ENCODE measurements around the gene SH3GL3.
A peak's percentile ranks its signal among the peaks of the same experiment; 100 is the strongest.

The SH3GL3 gene

DNA sequence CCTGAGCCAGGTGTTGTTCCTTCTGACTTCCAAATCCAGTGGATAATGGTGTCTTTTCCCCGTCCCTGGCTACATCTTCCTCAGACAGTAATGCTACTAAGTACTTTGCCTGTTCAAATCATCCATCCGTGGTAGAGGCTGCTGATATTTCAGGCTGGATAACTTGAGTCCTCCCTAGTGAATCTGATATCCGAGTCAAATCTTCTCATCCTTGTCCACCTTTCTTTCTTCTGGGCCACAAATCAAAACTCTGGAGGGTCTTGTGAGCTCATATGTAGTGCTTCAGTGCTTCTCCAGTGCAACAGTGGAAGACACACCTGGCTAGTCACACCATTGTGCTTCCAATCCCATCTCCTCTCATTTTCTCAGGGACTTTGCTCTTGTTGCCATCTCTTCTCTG is 11.2 kb downstream of the SH3GL3 start:
- peak; percentile 15 for DNase-seq

DNA sequence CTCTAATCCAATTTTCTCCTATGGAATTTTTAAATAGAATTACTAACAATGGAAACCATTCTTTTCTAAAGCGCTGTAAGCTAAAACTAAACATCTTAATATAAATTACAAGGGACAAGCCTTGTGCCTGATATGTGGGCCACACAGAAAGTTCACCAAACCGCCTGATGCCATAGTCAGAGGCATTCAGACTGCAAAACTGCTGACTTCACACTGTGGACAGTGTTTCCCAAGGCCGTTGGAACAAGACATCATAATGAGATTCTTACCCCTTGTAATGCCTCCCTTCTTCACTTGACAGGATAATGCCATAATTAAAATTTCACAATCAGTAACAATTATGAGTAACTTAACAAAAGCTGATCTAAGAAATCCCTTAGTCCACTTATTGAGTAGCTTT is 14.9 kb downstream of the SH3GL3 start:
- DNase-seq = no peak

- no peak for DNase-seq
Measured at GRCh38 chr15:83462953-83463433, 15.9 kb downstream of the SH3GL3 start.

GRCh38 chr15:83470887-83471286 is 23.7 kb downstream of the SH3GL3 start:
- DNase-seq = no peak

DNA sequence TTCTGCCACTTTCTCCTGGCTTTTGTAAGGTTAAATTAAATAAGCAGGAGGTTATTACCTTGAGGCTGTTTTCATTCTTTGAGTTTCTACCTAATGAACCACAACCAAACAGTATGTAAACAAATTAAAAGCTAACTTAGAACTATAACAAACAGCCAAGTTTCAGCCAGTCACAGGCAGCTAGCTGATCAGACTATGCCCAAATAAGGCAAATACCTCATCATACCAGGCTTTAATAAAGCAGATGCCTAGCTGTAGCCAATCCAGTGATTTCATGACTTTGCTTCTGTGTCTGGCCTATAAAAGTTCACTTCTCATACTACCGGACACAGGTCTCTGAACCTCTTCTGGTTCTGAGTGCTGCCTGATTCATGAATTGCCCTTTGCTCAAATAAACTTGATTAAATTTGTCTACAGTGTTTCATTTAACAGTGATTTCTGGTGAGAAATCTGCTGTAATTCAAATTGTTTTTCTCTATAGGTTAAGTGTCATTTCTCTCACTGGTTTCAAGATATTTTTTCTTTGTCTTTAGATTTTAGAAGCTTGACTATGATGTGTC is 24.2 kb downstream of the SH3GL3 start:
- DNase-seq = no peak

GRCh38 chr15:83472151-83472550 is 25.0 kb downstream of the SH3GL3 start:
- DNase-seq = no peak

- no peak for DNase-seq
Measured at GRCh38 chr15:83472797-83473196, 25.7 kb downstream of the SH3GL3 start.

DNA sequence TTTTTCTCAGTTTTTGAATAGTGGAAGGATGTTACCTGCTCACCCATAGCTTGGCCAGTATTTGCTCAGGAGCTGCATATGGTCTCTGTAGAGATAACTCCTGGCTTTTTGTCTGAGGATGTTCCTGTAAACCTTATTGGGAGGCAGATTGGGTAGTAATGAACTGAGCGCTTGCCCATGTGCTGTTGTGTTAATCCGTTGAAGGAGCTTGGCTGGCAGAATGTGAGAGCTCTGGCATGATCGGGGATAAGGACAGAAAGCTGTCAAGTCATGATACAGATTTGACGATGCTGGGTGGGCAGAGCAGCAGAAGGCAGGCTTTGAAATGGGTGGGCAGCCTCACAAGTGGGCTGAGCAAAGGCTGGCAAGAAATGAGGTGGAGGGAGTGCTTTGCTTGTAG is 27.4 kb downstream of the SH3GL3 start:
- no peak for DNase-seq

DNA sequence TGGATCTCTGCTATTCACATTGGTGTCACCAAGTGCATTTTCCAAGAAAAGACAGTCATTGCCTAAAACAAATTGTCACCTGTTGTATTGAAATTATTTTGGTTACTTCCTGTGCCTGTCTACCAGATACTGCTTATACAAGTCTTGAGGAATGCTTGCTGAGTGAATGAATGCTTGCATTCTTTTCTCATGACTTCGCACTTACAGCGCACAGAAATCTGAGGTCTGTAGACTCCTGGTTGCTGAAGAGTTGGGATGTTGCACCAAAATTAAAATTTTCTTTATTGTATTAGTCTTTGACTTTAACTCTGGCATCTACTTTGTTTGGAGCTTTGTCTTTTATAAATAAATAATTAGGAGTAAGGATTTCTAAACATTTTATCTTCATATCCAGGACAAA is 28.4 kb downstream of the SH3GL3 start:
- DNase-seq = no peak

GRCh38 chr15:83476066-83476465 is 28.9 kb downstream of the SH3GL3 start:
- no peak for DNase-seq

GRCh38 chr15:83476708-83477107 is 29.6 kb downstream of the SH3GL3 start:
- no peak for DNase-seq

DNA sequence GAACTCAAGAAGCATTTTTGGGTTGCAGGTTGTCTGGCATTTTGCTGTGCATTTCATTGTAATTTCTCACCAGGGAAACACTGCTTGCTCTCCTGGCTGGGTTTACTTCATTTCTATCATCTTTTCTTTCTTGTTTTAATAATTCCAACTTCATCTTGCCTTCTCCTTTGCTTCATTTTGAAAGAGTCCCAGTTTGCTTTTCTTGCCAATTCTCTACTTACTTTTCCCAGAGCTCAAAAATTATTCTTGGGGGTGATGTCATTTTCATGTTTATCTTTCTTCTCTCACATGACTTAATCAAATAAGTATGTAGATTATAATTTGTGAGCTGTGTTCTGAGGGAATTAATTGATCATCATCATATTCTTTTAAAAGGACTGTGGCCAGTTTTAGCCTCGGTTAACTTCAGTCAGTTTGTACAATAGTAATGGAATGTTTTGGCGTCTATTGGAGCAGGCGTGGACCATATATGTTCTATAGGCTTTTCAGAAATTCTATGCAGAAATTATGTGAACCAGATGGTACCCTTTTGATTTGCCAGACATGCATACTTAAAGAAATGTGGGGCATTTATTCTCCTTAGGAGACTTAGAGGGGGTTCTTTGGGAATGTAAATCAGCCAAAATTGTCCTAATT is 30.1 kb downstream of the SH3GL3 start:
- no peak for DNase-seq

- no peak for DNase-seq
Measured at GRCh38 chr15:83477808-83478537, 30.8 kb downstream of the SH3GL3 start.

- DNase-seq = no peak
Measured at GRCh38 chr15:83483612-83484011, 36.5 kb downstream of the SH3GL3 start.

- no peak for DNase-seq
Measured at GRCh38 chr15:83484636-83485035, 37.5 kb downstream of the SH3GL3 start.

DNA sequence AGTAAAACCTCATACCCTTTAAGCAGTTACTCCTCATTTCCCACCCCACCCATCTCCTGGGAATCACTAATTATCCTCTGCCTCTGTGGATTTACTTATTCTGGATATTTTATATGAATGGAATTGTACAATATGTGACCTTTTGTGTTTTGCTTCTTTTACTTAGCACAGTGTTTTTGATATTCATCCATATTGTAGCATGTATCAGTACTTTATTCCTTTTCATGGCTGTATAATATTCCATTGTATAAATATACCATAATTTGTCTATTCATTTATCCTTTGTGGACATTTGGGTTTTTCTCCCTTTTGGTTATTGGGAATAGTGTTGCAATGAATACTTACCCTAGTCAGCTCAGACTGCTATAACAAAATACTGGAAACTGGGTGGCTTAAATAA is 39.2 kb downstream of the SH3GL3 start:
- no peak for DNase-seq

DNA sequence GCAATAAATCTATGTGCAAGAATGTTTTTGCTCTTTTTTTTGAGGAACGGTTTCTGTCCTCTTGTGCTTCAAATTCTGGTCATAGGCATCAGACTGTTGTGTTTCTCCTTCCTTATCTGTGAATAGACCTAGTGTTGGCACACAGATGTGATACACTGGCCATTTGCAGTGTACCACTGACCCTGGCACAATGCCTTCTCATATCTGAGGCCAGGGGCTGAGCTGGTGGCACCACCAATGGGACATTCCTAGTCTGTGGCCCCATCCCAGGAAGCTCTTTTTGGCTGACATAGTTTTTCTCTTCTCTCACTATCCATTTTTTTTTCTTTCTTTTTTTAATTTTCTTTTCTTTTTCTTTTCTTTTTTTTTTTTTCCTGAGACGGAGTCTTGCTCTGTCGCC is 40.4 kb downstream of the SH3GL3 start:
- DNase-seq = no peak

GRCh38 chr15:83489690-83490089 is 42.5 kb downstream of the SH3GL3 start:
- no peak for DNase-seq

GRCh38 chr15:83491486-83491885 is 44.3 kb downstream of the SH3GL3 start:
- no peak for DNase-seq

- no peak for DNase-seq
Measured at GRCh38 chr15:83496766-83497165, 49.6 kb downstream of the SH3GL3 start.

DNA sequence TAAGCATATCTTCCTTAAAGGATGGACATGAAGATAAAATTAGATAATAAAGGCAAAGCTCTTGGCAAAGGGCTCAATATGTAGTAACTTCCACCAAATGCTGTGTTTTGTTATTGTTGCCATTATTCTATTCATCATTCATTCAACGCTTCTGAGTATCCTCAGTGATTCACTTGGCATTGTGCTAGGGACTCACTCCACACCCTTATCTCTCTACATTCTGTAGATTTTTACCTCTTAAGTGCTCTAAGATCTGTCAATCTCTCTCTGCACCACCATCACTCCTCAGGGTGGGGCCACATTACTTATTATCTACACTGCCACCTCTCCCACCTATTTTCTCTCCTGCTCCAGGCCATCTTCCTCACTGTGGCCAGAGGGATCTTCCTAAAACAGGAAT is 51.2 kb downstream of the SH3GL3 start:
- no peak for DNase-seq

DNA sequence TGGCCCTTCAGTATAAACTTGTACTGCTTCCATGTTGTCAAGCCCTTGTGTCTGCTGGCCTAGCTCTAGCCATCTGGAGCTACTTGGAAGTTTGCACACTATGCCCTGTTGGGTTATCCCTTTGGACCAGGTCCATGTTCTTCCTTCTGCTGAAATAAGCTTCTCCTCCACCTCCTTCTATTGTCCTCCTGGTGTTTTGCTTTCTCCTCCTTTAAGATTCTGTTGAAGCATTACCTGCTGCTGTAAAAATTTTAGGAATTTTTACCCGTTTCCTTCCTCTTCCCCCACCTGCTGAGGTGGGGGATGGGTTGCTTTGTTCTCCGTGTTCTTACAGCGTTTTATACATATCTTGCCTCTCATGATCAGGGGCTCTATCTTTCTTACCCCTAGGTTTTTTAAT is 51.7 kb downstream of the SH3GL3 start:
- no peak for DNase-seq

DNA sequence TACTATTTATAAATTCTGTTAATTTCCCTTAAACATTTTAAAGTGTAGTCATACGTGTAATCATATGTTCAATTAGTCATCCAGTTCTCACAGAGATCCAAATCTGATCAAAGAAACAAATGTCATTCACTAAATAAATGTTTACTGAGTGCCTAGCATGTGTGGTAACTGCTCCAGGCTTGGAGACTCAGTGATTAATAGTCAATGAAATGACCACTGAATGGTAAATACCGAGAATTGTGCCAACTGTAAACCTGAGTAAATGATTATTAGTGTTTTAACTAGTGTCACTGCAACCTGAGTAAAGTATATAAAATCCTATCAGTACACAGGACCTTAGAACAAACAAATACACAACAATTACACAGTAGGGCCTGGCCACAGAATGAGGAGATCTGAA is 52.3 kb downstream of the SH3GL3 start:
- no peak for DNase-seq

Data from right kidney (tissue), 1 donor.